GM19324 (cell line): ENCODE measurements around the gene SLC25A13.
"Not testable (repeated sequence)": the region's sequence is repeated elsewhere in the genome, so short reads cannot be mapped to it uniquely, and the experiment has no call there.

Experiments used
- ATAC-seq: cut with Tn5 transposase; IDR thresholded peaks from one replicate; pipeline ENCODE4 v1.9.1; 2021; ENCODE audit warnings: mild to moderate bottlenecking, moderate library complexity; ENCODE audit not compliant: unreplicated experiment, low FRiP score

The SLC25A13 gene

DNA sequence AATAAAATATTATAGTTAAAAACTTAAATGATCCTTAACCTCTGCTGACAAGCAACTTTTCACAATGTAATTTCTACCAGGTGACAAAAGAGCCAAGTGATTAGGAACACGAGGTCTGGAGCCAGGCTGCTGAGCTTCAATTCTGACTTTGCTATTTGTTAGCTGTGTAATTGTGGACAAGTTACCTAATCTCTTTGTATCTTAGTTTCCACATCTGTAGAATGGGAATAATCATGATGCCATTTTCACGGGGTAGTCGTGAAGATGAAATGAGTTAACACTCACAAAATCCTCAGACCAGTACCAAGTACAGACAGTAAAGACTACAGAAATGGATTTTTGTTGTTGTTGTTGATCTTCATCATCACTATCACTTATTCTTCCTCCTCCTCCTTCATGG lies 144.5 kb downstream of the SLC25A13 start:
- ATAC-seq, result no peak

DNA sequence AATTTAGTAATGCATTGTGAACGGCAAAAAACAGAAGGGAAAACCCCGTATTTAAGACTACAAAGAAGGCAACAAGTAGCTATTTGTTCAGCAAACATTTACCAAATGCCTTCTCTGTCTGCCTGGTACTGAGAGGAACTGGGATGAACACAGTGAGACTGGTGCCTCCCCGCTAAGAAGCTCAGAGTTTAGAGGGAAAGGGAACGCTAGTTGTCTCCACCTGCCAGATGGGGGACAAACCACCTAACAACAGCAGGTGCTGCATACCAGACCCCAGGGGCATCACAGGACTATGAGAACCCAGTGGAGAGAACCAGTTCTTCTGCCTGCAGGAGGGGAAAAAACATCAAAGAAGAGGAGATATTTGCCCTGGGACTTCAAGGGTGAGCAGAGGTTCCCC lies 147.1 kb downstream of the SLC25A13 start:
- ATAC-seq, result no peak

DNA sequence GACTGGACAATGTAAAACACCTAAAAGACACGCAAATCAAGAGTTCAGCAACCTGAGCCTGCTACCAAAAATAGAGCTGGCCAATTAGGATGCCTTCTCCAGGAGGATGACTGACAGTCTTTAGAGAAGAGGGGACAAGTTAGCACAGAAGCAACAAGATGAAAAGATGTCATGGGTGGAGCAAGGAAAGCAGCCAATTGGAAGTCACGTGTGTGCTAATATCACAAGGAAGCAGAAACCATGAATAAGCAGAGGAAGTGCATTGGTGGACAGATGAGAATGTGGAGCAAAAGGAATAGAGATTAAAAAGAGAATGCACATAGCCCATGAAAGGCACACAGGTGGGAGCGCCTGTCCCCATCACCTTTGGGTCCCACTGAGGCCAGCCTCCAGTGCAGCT lies 148.1 kb downstream of the SLC25A13 start:
- ATAC-seq, result no peak

DNA sequence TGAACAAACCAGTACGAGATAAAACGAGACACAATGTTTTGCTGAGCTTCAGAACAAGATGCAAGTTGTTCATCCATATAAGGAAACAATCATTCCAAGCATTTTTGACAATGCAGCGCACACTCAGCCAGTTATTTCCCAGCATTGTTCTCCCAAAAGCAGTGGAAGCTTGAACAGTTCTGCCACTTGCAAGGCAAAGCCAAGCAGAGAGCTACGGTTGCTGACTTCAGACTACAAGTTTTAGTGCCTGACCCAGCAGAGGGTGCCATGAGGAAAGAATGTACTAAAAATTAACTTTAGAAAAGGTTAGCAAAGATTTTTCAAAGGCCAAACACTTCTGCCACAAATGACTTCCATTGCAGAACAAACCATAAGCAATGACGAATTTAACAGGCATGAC lies 152.5 kb downstream of the SLC25A13 start:
- no peak for ATAC-seq

DNA sequence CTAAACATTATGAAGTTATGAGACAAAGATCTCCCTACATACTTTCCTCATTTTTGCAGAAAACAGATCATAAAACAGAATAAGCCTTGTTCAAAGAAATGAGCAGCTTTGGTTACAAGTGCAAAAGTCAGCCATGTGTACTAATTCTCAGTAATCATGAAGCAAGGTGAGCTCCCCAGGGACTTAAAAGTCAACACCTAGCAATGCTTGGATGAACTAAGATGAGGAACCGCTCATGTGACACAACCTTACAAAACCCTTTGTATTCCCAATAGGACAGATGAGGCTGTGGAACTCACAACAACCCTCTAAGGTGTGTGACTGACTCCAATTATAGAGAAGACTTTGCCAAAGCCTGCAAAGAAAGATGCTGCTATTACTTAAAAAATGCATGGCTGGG lies 154.5 kb downstream of the SLC25A13 start:
- no peak for ATAC-seq

DNA sequence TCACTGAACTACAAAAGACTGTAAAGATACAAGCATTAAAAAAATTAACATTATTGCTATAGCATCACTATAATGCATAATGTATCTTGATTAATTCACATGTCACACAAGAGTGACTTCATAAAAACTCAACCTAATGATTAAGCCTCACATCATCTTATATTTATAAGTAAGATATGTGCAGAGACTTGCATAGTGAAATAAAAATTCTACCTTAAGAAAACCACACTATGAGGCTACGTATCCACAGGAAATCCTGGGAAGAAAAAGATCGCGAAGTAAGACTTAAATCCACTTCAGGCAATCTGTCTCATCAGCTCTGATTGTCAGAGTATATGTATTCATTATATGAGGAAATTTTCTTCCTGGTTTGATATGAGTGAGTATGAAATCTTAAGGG lies 160.0 kb downstream of the SLC25A13 start:
- ATAC-seq, result no peak

GRCh38 chr7:96157856-96158255 lies 164.0 kb downstream of the SLC25A13 start:
- no peak for ATAC-seq

DNA sequence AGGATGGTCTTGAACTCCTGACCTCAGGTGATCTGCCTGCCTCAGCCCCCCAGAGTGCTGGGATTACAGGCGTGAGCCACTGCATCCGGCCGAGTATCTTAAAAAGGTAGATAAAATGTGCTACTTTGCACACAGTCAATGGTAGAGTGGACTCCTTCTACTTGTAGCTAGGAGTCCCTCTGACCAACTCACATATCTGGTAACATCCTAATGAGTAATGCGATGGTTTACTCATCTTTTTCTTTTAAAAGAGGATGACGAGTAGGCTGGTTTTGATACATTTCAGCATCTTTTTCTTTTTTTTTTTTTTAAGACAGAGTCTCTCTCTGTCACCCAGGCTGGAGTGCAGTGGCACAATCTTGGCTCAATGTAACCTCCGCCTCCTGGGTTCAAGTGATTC lies 167.4 kb downstream of the SLC25A13 start:
- not testable (repeated sequence) for ATAC-seq

- ATAC-seq, result no peak
Observed at GRCh38 chr7:96152706-96153105, 169.2 kb downstream of the SLC25A13 start.

DNA sequence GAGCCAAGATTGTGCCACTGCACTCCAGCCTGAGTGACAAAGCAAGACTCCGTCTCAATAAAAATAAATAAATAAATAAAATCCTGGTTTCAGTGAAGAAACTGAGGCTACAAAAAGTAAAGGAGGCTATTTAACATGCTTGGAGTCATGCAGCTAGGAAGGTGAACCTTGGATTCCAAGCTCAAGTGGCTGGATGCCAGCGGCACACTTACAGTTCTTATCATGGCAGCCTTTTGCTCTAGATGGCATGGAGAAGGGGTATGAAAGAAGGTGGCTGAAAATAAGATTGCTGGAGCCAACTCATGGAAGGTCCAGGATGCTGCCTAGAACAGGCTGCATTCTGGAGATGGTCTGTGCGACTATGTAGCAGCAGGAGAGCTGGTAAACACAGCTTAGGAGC lies 170.0 kb downstream of the SLC25A13 start:
- ATAC-seq, result no peak

- no peak for ATAC-seq
Observed at GRCh38 chr7:96144260-96144526, 177.7 kb downstream of the SLC25A13 start.

DNA sequence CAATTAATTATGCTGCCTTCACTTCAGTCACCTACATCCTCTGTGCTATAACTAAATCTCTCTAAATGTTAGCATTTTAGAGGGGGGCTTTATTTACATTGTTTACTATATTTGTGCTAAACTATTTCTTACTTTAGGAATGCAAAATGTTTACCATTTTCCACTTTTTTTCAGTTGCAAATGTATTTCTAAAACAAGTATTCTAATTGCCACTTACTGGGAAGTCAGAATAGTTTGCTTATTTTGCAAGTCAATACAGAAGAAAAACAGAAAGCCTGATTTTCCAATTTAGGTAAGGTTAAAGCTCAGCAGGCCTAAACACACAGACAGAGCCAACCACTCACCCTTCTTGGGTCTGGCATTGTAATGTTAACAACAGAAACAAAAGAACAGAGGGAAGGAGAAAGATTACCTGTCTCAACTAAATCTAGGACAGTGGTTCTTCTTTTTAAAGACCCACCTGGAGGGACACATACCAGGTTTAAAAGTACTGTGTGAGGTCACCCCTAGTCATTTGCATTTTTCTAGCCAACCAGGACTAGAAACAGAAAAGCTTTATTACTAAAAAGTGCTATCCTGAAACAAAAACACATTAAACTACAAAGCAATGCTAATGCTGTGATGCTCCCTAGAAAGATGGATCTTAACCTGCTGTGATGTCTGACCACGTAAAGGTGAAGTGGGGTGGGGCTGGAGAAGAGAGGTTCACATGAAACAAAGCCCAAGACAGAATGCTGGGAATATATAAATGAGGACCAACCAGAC lies 178.2 kb downstream of the SLC25A13 start:
- no peak for ATAC-seq

DNA sequence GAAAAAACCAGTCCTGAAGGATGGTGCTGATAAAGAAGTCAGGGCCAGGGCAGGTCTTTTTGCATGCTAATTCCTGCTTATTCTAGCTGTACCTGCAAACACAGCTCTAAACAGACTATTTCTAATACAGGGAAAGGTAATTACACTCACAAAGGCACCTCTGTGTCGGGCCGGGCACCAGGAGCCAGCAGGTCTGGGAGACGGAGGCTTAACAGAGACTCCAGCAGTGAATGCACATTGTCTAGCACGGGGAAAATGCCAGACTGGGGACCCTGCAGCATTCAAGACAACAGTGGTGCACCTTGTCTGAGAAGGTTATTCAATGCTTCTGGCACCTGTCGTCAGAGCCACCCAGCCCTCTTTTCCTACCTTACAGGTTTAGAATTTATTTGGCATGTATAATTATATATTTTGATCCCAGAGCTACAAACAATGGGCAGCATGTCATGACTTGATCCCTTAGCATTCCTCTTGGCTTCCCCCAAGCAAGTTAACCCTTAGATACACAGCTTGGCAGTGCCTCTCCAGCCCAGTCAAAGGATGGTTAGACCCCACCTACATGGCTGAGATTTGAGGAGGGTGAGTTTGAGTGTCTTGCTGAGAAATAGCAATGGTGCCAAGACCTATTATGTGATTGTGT lies 185.2 kb downstream of the SLC25A13 start:
- ATAC-seq, result no peak

DNA sequence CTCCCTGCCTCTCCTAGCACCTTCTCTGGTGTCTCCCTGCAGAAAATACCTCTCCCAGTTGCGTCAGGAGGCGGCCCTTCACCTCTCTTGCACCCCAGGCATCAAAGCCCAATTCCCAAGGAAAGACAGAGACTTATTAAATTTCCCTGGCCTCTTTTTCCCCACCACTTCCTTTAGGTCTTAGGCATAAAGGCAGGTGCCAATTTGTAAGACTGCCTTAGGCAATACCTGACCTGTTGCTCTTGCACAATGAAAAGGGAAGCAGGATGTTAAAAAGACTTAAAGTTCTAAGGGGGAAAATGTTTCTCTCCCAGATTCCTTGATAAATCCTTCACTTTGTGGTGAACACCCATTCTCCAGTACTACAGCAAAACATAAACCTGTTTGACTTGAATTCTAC lies 186.7 kb downstream of the SLC25A13 start:
- ATAC-seq, result no peak

- no peak for ATAC-seq
Observed at GRCh38 chr7:96131525-96131924, 190.4 kb downstream of the SLC25A13 start.

- ATAC-seq, result no peak
Observed at GRCh38 chr7:96127746-96128145, 194.2 kb downstream of the SLC25A13 start.

DNA sequence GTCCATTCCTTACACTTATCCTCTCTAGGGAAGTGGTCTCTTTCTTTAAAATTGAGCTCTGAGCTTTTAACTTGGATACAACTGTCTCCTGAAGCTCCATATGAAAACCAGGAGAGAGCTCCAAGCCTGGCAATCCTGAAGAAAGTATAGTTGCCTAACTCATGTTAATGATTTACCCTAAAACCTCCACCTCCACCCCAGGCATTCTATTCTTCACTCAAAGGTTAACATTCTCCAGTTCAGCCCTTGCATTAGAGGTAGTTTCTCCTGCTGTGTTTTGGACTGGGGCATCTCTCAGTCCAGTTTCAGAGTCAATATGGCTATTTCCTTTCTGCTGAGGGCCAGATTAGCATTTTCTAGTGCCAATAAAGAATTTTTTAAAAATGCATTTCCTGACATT lies 195.5 kb downstream of the SLC25A13 start:
- no peak for ATAC-seq

DNA sequence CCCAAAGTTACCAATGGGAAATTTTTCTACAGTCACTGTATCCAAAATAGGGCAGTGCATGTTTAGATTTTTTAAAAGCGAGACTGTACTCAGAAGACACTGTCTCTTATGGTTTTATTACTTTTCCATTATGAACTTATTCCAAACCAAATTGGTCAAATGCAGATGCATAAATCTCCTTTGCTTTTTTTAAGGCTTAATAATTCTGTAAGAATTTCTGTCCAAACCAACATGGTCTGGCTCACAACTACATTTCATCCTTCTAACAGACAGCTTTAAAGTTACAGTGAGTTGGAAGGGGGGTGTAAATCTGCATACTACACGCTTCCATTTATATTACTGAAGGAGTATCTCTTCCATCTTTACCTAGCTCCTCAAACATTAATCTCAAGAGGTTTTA lies 199.2 kb downstream of the SLC25A13 start:
- no peak for ATAC-seq

- ATAC-seq, result no peak
Observed at GRCh38 chr7:96121752-96122151, 200.1 kb downstream of the SLC25A13 start.

DNA sequence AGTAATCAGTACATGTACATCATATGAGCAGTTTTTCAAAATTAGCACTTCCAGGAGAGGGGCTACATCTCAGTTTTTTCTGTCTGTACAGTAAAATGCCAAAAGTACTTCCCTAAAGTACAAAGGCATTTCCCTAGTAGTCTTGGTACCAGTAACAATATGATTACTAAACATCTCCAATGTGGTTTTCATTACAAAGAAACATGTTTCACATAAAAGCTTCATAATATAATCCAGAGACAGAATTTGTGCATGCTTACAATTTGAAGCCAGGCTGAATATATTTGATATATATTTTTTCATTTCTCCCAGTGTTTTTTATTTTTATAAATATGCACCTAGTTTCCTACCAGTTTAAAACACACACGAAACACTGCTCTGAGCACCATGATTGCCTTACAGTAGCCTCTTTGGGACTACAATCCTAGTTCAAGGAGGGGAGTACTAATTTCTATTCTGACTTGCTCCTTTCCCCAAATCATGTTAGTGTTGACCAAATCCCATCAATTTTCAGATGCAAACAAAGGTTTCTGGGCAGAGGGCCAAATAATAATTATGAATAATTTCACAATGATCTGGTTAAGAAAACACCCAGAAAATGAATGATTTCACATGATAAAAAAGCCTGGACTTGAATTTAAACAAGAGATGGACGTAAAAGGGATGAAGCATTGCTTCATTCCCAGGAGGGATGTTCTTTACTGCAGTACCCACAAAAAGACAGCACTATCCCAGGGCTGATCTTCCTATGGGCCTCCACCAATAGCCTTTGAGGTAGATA lies 201.3 kb downstream of the SLC25A13 start:
- no peak for ATAC-seq

- no peak for ATAC-seq
Observed at GRCh38 chr7:96118449-96119001, 203.4 kb downstream of the SLC25A13 start.
